Activated B cell treated with CpG ODN at 0.5 μM for 24 hours (primary cell): ENCODE results near the gene CYB5B. TPM values are rescaled to one million over a fixed set of nuclear protein-coding genes. Genes with fewer than 3 reads are reported as not detected.

Experiments used
- ATAC-seq: fragments of 200-7000 bp; cut with Tn5 transposase; one replicate; pipeline ENCODE4 v1.10.0; 2021; ENCODE audit warnings: low read depth, mild to moderate bottlenecking, moderate library complexity
- CTCF ChIA-PET: fragments of 350-600 bp; sonication (Branson Sonifier 250); formaldehyde crosslinking; loops from one replicate; lab custom pipeline; 2021; ENCODE audit warnings: antibody characterized with exemption; lab: Charles Lee
- POLR2A ChIA-PET: fragments of 350-600 bp; sonication (Branson Sonifier 250); formaldehyde crosslinking; loops from one replicate; lab custom pipeline; 2021; ENCODE audit warnings: antibody characterized with exemption; lab: Charles Lee
- DNase-seq: peaks from one replicate; pipeline ENCODE4 v3.0.0; 2022
- H3K27ac Mint-ChIP-seq: one replicate; pipeline ENCODE4 v1.8.0; 2020; ENCODE audit warnings: mixed read lengths
- H3K27me3 Mint-ChIP-seq: one replicate; pipeline ENCODE4 v1.8.0; 2021; ENCODE audit warnings: mixed read lengths
- H3K36me3 Mint-ChIP-seq: one replicate; pipeline ENCODE4 v1.8.0; 2021; ENCODE audit warnings: low read depth, mixed read lengths
- H3K4me1 Mint-ChIP-seq: one replicate; pipeline ENCODE4 v1.8.0; 2021; ENCODE audit warnings: mixed read lengths
- H3K4me3 Mint-ChIP-seq: one replicate; pipeline ENCODE4 v1.8.0; 2020; ENCODE audit warnings: mild to moderate bottlenecking, mixed read lengths
- H3K9me3 Mint-ChIP-seq: one replicate; pipeline ENCODE4 v1.8.0; 2020; ENCODE audit warnings: mixed read lengths
- CTCF ChIP-seq: fragments of 200-600 bp; IDR thresholded peaks from one replicate; pipeline ENCODE4 v1.8.0; 2022; ENCODE audit warnings: antibody characterized with exemption, mild to moderate bottlenecking
- intact Hi-C: fragments of 100-400 bp; cut with micrococcal nuclease; formaldehyde crosslinking; loops from one replicate; pipeline ENCODE4 v1.15.1; 2024
- total RNA-seq: library from RNA; stranded (reverse); gene quantifications from 2 replicates; pipeline ENCODE4 v1.2.3, GENCODE V29; 2022

Gene CYB5B
- total RNA-seq, 1 donor from 2014 or later, result 115 TPM

DNA sequence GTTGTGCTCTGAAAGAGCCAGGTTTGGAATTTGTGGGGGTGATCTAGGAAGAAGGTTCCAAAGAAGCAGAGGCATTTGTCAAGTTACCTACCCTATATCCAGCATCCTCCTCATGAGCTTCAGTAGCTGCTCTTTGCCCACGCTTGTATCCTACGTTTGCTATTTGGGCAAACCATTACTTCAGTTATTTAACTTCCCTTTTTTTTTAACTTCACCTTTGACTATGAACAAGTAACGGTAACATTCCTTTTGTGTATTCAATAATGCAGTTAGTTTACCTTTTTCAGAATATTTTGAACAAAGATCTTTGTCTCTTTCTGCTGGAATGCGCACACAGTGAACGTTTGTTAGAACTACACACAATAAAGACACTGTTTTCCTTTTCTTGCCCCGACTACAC is 41.5 kb downstream of the CYB5B start:
- no peaks in the 10 kb centered on the region for H3K27me3 Mint-ChIP-seq
- peaks cover 42% of the 10 kb centered on the region for H3K4me1 Mint-ChIP-seq
- peaks cover 34% of the 10 kb centered on the region for H3K36me3 Mint-ChIP-seq
- intact Hi-C loops, result loop anchor here (1.0 to 5.0 kb wide), 2 partner anchors 69 to 99 kb away; partner anchors contain the start of gene NFAT5
- H3K9me3 Mint-ChIP-seq, result no peaks in the 10 kb centered on the region
- ChIA-PET CTCF (no interaction called here), POLR2A (interaction anchor here (2.0 kb wide), 1 partner anchor 99 kb away, joined by 7 read pairs; no protein-coding TSS in a partner anchor)
- DNase-seq (no peak), ATAC-seq (no peak)
- no peak for TF ChIP-seq CTCF
- no peak overlapping the region for H3K4me3 Mint-ChIP-seq
- peak overlapping the region; percentile 59 for H3K27ac Mint-ChIP-seq

GRCh38 chr16:69466547-69466946 is 42.1 kb downstream of the CYB5B start:
- Mint-ChIP-seq H3K27me3 (no peaks in the 10 kb centered on the region), H3K27ac (no peak overlapping the region), H3K36me3 (peaks cover 31% of the 10 kb centered on the region), H3K9me3 (no peaks in the 10 kb centered on the region), H3K4me3 (no peak overlapping the region), H3K4me1 (peaks cover 48% of the 10 kb centered on the region)
- ATAC-seq (no peak), DNase-seq (no peak)
- intact Hi-C loops, result loop anchor here (5.0 kb wide), 1 partner anchor 69 kb away; no protein-coding TSS in a partner anchor
- ChIA-PET CTCF (no interaction called here), POLR2A (no interaction called here)
- no peak for TF ChIP-seq CTCF

- Mint-ChIP-seq H3K9me3 (no peaks in the 10 kb centered on the region), H3K27ac (no peak overlapping the region), H3K4me1 (peaks cover 52% of the 10 kb centered on the region), H3K27me3 (no peaks in the 10 kb centered on the region), H3K36me3 (peaks cover 29% of the 10 kb centered on the region), H3K4me3 (no peak overlapping the region)
- no peak for DNase-seq
- no peak for ATAC-seq
- ChIA-PET CTCF (no interaction called here), POLR2A (no interaction called here)
- intact Hi-C loops, result loop anchor here (5.0 kb wide), 1 partner anchor 70 kb away; no protein-coding TSS in a partner anchor
- TF ChIP-seq CTCF, result no peak
These were observed 42.7 kb downstream of the CYB5B start for GRCh38 chr16:69467080-69467479.

DNA sequence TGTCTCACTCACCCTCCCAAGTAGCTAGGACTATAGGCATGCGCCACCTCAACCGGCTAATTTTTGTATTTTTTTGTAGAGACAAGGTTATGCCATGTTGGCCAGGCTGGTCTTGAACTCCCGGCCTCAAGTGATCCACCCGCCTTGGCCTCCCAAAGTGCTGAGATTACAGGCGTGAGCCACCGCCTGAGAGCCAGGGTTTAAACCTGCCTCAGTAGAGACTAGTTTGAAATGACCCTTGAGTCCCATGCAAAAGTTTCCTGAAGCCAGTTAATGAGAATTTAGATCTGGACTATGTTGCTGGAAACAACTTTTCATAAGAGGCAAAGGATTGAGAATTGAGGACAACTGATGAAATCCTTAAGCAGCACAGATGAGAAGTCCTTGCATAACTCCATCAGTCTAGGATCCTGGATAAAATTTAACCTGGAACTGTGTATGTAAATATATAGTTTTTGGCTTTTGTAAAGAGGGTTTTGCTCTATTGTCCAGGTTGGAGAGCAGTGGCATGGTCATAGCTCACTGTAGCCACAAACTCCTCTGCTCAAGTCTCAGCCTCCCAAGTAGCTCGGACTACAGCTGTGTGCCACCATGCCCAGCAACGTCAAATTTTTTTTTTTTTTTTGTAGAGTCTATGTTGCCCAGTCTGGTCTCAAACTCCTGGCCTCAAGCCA is 43.2 kb downstream of the CYB5B start:
- Mint-ChIP-seq H3K4me1 (peaks cover 52% of the 10 kb centered on the region), H3K9me3 (no peaks in the 10 kb centered on the region), H3K27me3 (no peaks in the 10 kb centered on the region), H3K36me3 (peaks cover 23% of the 10 kb centered on the region), H3K27ac (no peak overlapping the region), H3K4me3 (no peak overlapping the region)
- ChIA-PET CTCF (no interaction called here), POLR2A (interaction anchor here (2.9 kb wide), 1 partner anchor 97 kb away, joined by 34 read pairs; the partner anchor contains the start of gene NFAT5)
- ATAC-seq (no peak), DNase-seq (no peak)
- no peak for TF ChIP-seq CTCF
- intact Hi-C loops, result loop anchor here (5.0 kb wide), 1 partner anchor 70 kb away; no protein-coding TSS in a partner anchor

GRCh38 chr16:69469807-69470561 is 45.6 kb downstream of the CYB5B start:
- Mint-ChIP-seq H3K9me3 (no peaks in the 10 kb centered on the region), H3K4me3 (peak overlapping the region; percentile 66), H3K4me1 (peaks cover 44% of the 10 kb centered on the region), H3K27me3 (no peaks in the 10 kb centered on the region), H3K27ac (peak overlapping the region; percentile 80), H3K36me3 (peaks cover 10% of the 10 kb centered on the region)
- intact Hi-C loops, result loop anchor here (1.0 to 5.0 kb wide), 4 partner anchors 46 to 94 kb away; partner anchors contain the start of gene CYB5B
- peak; percentile 70 for ATAC-seq
- POLR2A ChIA-PET, result interaction anchor here (0.6 to 2.9 kb wide), 9 partner anchors 20 to 99 kb away, joined by 3 to 34 read pairs (median 5); partner anchors contain the start of genes CYB5B and NFAT5
- TF ChIP-seq CTCF, result no peak
- CTCF ChIA-PET, result interaction anchor here (1.1 to 1.4 kb wide), 2 partner anchors 74 to 94 kb away, joined by 3 read pairs; no protein-coding TSS in a partner anchor
- DNase-seq, result peak; percentile 23
